Stomach (tissue), 4 donors: ENCODE measurements around the gene SLC37A1.

Experiments used
- EP300 ChIP-seq: sonication (generic); formaldehyde crosslinking; IDR thresholded peaks from one replicate; pipeline ENCODE4 v1.6.1; 2017; ENCODE audit warnings: antibody characterized with exemption
- POLR2A ChIP-seq, 4 donors: fragments of 450-650 bp; IDR thresholded peaks; one replicate each; pipeline ENCODE4 v1.6.1; 2016; ENCODE audit warnings: antibody characterized with exemption in 4 of 4, control low read depth in 2 of 4, mild to moderate bottlenecking in 1 of 4, moderate library complexity in 1 of 4
- POLR2AphosphoS5 ChIP-seq, 3 donors: sonication (generic); formaldehyde crosslinking; IDR thresholded peaks; one replicate each; pipeline ENCODE4 v1.6.1; 2016; ENCODE audit warnings: antibody characterized with exemption in 3 of 3
- TF ChIP-seq, protein P1 (sequence below), 7 experiments: fragments of 450-650 bp in 4 of 7; fragments of 200-600 bp in 3 of 7; sonication (generic) in 3 of 7; IDR thresholded peaks; one replicate each; pipeline ENCODE4 v1.5.1; 2016 to 2019; ENCODE audit warnings: antibody characterized with exemption in 7 of 7, control low read depth in 2 of 7, mild to moderate bottlenecking in 1 of 7

DNA sequence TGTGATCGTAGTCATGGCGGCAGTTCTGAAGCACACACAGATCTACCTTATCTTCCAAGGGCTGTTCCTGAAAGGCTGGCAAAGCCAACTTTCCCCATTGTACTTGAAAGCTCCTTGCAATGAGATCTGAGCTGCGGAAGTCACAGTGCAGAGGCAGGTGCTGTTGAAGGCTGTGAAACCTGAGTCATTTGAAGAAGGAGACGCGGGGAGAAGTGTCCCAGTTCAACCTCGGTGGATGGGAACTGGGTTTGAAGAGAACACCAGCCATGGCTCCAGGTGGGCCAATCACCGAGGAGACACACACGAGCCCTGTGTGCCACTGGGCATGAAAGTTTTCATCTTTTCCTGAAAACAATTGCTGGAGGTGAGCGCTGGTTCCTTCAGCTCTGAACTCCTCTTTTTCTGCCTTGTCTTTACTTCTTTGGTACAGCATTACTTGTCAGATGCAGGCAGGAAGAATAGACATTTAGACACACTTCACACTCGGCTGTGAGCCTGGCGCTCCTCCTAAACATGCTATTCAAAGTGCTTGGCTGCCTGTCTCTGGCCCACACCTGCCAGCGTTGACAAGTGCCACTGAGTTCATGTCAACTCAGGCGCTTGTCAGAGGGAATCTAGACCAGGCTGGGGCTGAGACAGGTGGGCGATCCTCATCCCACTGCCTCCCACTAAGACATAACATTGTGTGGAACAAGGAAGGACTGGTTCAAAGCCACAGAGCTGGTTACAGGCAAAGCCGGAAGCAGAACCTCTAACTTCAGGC is 114.1 kb downstream of the SLC37A1 start:
- TF ChIP-seq, protein P1, sequence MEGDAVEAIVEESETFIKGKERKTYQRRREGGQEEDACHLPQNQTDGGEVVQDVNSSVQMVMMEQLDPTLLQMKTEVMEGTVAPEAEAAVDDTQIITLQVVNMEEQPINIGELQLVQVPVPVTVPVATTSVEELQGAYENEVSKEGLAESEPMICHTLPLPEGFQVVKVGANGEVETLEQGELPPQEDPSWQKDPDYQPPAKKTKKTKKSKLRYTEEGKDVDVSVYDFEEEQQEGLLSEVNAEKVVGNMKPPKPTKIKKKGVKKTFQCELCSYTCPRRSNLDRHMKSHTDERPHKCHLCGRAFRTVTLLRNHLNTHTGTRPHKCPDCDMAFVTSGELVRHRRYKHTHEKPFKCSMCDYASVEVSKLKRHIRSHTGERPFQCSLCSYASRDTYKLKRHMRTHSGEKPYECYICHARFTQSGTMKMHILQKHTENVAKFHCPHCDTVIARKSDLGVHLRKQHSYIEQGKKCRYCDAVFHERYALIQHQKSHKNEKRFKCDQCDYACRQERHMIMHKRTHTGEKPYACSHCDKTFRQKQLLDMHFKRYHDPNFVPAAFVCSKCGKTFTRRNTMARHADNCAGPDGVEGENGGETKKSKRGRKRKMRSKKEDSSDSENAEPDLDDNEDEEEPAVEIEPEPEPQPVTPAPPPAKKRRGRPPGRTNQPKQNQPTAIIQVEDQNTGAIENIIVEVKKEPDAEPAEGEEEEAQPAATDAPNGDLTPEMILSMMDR (IDR thresholded peaks at IDR 0.05): no peak
- no peak for TF ChIP-seq POLR2A (IDR thresholded peaks at IDR 0.05)
- TF ChIP-seq POLR2AphosphoS5 (IDR thresholded peaks at IDR 0.05): no peak
- no peak for TF ChIP-seq EP300
